Peyer's patch (tissue), 4 donors: Measurements from ENCODE around the gene CHD5. TPM values are rescaled to one million over a fixed set of nuclear protein-coding genes. Genes with fewer than 3 reads are reported as not detected.

ENCODE experiments used
- DNase-seq, 3 donors: peaks; one replicate each; pipeline ENCODE4 v3.0.0-alpha.2; 2017 to 2019
- H3K27ac ChIP-seq, 4 donors: fragments of 200-600 bp; sonication (generic); one replicate each; pipeline ENCODE4 v1.5.1; 2016 to 2019
- H3K27me3 ChIP-seq, 2 donors: fragments of 200-600 bp; sonication (generic); one replicate each; pipeline ENCODE4 v1.5.1; 2019
- H3K36me3 ChIP-seq, 3 donors: fragments of 200-600 bp; sonication (generic); one replicate each; pipeline ENCODE4 v1.5.1; 2016 to 2019
- H3K4me1 ChIP-seq, 4 donors: fragments of 200-600 bp; sonication (generic); one replicate each; pipeline ENCODE4 v1.5.1; 2016 to 2019
- H3K4me3 ChIP-seq, 4 donors: fragments of 200-600 bp; sonication (generic); 1 replicate in 3 of 4; 2 replicates in 1 of 4; pipeline ENCODE4 v1.5.1; 2016 to 2019; ENCODE audit warnings: mild to moderate bottlenecking in 1 of 4
- H3K9me3 ChIP-seq, 4 donors: fragments of 200-600 bp; sonication (generic); one replicate each; pipeline ENCODE4 v1.5.1; 2016 to 2019; ENCODE audit warnings: mild to moderate bottlenecking in 1 of 4
- CTCF ChIP-seq, 6 experiments: fragments of 450-650 bp in 4 of 6; fragments of 200-600 bp in 2 of 6; sonication (generic) in 1 of 6; IDR thresholded peaks; one replicate each; pipeline ENCODE4 v1.5.1; 2017 to 2019; ENCODE audit warnings: antibody characterized with exemption in 6 of 6, mild to moderate bottlenecking in 3 of 6, moderate library complexity in 1 of 6
- POLR2A ChIP-seq, 2 donors: fragments of 450-650 bp; IDR thresholded peaks; one replicate each; pipeline ENCODE4 v1.5.1; 2017; ENCODE audit warnings: antibody characterized with exemption in 2 of 2, mild to moderate bottlenecking in 2 of 2, moderate library complexity in 2 of 2
- total RNA-seq, 4 donors: library from RNA; depleted of rRNA; stranded (reverse); fragments of >200 nt; gene quantifications; one replicate each; pipeline ENCODE4 v1.1.0, GENCODE V29; 2016

Gene CHD5
- total RNA-seq, 4 donors from 2014 or later, result under 0.01 to 0.66 (median 0.22) TPM

- Histone ChIP-seq H3K4me1 (no peaks in the 10 kb centered on the region), H3K36me3 (no peaks in the 10 kb centered on the region), H3K27me3 (no peaks in the 10 kb centered on the region), H3K27ac (no peak overlapping the region), H3K9me3 (no peaks in the 10 kb centered on the region), H3K4me3 (no peak overlapping the region)
- TF ChIP-seq POLR2A (IDR thresholded peaks at IDR 0.05), result no peak
- DNase-seq, result no peak
Observed at GRCh38 chr1:6165027-6165426, 15.1 kb downstream of the CHD5 start.

- H3K4me1 ChIP-seq, result no peaks in the 10 kb centered on the region
- H3K4me3 ChIP-seq, result no peak overlapping the region
- DNase-seq, result no peak
- no peaks in the 10 kb centered on the region for H3K36me3 ChIP-seq
- no peaks in the 10 kb centered on the region for H3K9me3 ChIP-seq
- TF ChIP-seq POLR2A (IDR thresholded peaks at IDR 0.05), result no peak
- TF ChIP-seq CTCF (IDR thresholded peaks at IDR 0.05), result no peak
- no peak overlapping the region for H3K27ac ChIP-seq
- H3K27me3 ChIP-seq, result no peaks in the 10 kb centered on the region
Observed at GRCh38 chr1:6163973-6164617, 16.0 kb downstream of the CHD5 start.

GRCh38 chr1:6163191-6163972 lies 16.7 kb downstream of the CHD5 start:
- Histone ChIP-seq H3K27ac (no peak overlapping the region), H3K4me3 (no peak overlapping the region), H3K27me3 (no peaks in the 10 kb centered on the region), H3K4me1 (no peaks in the 10 kb centered on the region), H3K9me3 (no peaks in the 10 kb centered on the region), H3K36me3 (no peaks in the 10 kb centered on the region)
- TF ChIP-seq CTCF (IDR thresholded peaks at IDR 0.05), result no peak
- TF ChIP-seq POLR2A (IDR thresholded peaks at IDR 0.05), result no peak
- no peak for DNase-seq

- Histone ChIP-seq H3K4me1 (no peaks in the 10 kb centered on the region), H3K27me3 (no peaks in the 10 kb centered on the region), H3K36me3 (no peaks in the 10 kb centered on the region), H3K27ac (no peak overlapping the region), H3K9me3 (no peaks in the 10 kb centered on the region), H3K4me3 (no peak overlapping the region)
- no peak for TF ChIP-seq CTCF (IDR thresholded peaks at IDR 0.05)
- TF ChIP-seq POLR2A (IDR thresholded peaks at IDR 0.05), result no peak
- no peak for DNase-seq
Observed at GRCh38 chr1:6162773-6163172, 17.3 kb downstream of the CHD5 start.

- no peak overlapping the region for H3K27ac ChIP-seq
- no peak overlapping the region for H3K4me3 ChIP-seq
- no peaks in the 10 kb centered on the region for H3K27me3 ChIP-seq
- DNase-seq, result no peak
- H3K36me3 ChIP-seq, result no peaks in the 10 kb centered on the region
- no peaks in the 10 kb centered on the region for H3K9me3 ChIP-seq
- TF ChIP-seq CTCF (IDR thresholded peaks at IDR 0.05) (no peak), POLR2A (IDR thresholded peaks at IDR 0.05) (no peak)
- peaks cover 0 to 2% (median 0%) of the 10 kb centered on the region in 4 donors for H3K4me1 ChIP-seq
Observed at GRCh38 chr1:6162341-6162740, 17.8 kb downstream of the CHD5 start.

- Histone ChIP-seq H3K27me3 (no peaks in the 10 kb centered on the region), H3K9me3 (no peaks in the 10 kb centered on the region), H3K27ac (no peak overlapping the region), H3K4me3 (no peak overlapping the region), H3K4me1 (peaks cover 0 to 5% (median 0%) of the 10 kb centered on the region in 4 donors), H3K36me3 (no peaks in the 10 kb centered on the region)
- no peak for DNase-seq
- no peak for TF ChIP-seq CTCF (IDR thresholded peaks at IDR 0.05)
- TF ChIP-seq POLR2A (IDR thresholded peaks at IDR 0.05), result no peak
Observed at GRCh38 chr1:6158181-6158580, 21.9 kb downstream of the CHD5 start.
